Stimulated activated CD8-positive, alpha-beta memory T cell treated with anti-CD3 and anti-CD28 coated beads, Interleukin-2, amount 100 ng/mL, for 1 hour (primary cell): ENCODE results near the gene NISCH.

Source experiments
- DNase-seq, 2 donors: peaks; one replicate each; pipeline ENCODE4 v3.0.0-alpha.2; 2020; ENCODE audit warnings: low read depth in 2 of 2

NISCH gene

GRCh38 chr3:52472239-52473000 lies 17.0 kb downstream of the NISCH start:
- DNase-seq: no peak

DNA sequence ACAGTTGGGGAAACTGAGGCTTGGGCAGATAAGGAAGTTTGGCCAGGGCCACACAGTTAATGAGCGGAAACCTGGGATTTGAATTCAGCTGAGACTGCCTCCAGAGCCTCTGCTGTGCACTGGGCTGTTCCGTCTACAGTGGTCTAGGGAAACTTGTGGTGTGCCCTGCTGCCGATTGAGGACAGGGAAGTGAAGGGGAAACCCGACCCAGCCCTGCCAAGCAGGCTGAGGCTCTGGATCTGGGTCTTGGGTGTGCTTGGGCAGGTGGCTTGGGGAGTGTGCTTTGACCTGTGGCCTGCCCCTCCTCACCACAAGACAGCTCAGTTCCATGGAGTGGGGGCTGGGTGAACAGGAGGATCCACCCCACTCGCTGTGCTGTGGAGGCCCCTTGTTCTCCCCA lies 17.6 kb downstream of the NISCH start:
- DNase-seq: no peak

DNA sequence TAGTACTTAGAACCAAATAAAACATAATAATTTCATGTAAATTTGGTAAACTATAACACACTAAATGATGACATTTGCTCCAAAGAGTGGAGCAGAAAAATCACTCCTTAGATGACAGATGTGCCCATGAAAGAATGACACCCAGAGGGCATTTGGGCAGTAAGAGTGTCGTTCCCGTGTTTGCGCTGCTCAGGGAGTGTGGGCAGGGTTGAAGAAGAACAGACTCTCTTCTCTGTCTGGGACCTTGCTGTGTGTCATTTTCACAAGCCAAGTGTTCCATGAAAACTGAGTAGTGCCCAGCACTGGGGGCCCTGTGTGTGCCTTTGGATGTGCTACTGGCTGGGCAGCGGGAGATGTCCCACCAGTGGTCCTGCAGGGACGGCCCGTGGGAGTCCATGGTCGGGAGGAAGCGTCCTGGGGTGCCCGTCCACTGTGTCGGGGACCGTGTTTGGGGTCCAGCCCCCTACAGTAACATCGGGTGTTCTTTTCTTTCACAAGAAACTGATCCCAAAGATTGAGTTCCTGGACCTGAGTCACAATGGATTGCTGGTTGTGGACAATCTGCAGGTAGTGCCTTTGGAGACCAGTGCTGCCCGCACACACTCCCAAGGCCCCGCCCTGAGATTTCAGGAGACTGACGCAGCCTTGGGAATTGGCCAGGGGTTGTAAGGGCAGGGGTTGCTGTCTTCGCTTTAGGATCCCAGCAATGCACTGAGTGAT lies 21.8 kb downstream of the NISCH start:
- no peak for DNase-seq

GRCh38 chr3:52477796-52478095 lies 22.3 kb downstream of the NISCH start:
- no peak for DNase-seq

DNA sequence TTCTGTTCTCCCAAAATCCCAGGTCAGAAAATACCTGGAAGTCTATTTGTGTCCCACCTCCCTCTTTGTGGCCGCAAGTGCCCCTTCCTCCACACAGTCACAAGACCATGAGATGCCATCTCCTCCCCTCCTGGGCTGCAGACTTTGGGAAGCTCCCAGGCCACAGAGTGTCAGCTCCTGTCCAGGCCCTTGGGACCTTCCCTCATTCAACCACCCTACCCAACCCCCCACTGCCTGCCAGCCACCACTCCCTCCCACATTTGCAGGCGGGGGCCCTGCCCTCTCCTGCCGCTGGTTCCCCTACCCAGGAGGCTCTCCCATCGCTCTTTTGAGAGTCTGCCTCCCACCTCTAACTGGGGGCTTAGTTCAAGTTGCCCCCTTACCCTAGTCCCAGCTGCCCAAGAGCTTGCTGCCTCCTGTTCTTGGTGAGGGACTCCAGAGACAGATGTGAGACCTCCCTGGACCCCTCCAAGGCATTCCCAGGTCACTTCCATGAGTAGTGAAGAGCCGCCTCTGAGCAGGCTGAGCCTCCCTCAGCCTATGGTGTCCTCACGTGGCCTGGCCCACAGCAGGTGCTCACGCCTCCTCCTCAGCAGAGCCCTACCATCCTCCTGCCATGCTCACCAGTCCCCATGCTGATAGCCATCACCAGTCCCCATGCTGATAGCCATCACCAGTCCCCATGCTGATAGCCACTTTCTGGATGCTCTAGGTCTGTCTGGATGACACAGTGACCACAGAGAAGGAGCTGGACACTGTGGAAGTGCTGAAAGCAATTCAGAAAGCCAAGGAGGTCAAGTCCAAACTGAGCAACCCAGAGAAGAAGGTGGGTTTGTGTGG lies 23.9 kb downstream of the NISCH start:
- DNase-seq: no peak

DNA sequence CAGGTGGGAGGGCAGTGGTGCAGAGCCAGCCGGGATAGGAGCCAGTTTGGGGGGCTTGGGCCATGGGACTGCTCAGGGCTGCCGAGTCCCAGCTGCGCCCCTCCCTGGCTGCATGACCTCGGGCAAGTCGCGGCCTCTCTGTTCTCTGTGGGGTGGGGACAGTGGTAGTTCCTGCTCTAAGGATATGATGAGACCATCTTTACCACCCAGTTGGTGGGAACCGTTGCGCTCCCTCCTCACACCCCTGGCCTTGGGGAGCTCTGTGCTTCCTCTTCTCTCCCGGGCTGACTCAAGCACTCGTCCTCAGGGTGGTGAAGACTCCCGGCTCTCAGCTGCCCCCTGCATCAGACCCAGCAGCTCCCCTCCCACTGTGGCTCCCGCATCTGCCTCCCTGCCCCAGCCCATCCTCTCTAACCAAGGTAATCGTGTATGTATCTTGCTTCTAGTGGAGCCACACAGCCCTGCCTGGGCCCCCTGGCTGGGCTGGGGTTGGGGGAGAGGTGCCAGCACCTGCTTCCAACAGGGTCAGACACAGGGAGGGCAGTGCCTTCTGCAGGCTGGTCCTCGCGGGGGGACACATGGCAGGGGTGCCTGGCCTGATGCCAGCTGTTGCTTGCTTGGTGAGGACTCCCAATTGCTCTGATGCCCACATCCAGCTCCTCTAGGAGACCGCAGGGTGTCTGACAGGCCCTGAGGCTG lies 24.6 kb downstream of the NISCH start:
- DNase-seq: no peak

GRCh38 chr3:52480768-52481715 lies 25.6 kb downstream of the NISCH start:
- no peak for DNase-seq

DNA sequence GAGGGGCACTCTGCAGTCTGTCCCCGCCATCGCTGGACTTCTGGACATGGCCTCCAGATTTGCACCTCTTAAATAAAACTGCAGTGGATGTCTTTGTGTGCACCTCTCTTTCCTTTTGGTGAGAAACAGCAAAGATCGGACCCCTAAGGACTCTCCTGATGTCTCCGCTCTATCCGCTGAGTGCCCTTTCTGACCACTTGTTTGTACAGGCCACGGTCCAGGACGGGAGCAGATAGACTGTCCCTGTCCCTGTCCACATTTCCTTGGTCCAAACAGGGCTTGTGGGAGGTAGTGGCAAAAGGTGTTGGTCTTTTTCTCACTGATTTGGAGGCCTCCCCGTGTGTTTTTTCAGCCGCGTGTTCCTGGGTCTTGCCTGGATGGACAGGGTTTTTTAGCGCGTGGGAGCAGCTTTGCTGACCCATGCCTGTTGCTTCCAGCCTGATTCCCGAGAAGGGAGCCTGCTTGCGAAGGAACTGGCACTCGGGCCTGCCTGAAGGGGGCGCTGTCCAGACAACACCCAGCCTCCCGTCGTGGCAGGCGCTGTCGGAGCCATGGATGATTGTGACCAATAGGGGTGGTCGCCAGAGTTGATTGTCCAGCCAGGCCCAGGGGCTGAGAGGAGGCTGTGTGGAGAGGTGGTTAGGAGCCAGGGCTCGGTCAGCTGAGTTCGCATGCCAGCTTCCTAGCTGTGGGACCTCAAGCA lies 26.6 kb downstream of the NISCH start:
- DNase-seq: no peak

GRCh38 chr3:52483081-52483480 lies 27.7 kb downstream of the NISCH start:
- DNase-seq: no peak

DNA sequence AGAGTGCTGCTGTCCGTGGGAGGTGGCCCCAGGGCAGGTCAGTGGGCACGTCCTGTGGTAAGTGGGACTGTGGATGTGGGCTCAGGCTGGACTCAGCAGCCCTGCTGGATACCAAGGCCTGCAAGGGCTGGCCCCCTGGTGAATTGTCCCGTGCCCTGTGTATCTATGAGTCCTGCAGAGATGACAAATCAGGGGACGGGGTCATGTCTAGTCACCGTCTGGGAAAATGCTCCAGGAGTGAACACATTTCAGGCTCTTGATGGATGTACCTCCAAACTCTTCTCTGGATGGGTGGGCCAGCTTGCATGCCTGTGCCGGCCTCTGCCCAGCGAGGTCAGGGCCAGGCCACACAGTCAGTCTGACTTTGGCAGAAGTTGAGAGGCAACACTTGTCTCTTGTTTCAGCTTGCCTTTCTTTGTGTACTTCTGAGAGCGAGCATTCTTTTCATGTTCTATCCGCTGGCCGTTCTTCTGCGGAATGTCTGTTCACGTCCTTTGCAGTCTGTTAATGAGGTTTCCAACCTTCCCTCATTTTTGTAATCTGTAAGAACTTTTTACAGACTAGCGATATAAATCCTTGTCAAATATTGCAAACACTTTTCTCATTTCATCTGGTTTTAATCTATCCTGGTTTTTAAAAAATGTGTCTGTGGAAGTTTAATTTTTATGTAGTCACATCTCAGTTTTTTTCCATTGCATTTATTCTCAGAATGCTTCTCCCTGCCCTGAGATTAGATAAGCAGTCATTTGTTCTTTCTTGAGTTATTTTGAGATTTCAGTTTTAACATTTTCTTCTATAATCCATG lies 28.4 kb downstream of the NISCH start:
- no peak for DNase-seq

DNA sequence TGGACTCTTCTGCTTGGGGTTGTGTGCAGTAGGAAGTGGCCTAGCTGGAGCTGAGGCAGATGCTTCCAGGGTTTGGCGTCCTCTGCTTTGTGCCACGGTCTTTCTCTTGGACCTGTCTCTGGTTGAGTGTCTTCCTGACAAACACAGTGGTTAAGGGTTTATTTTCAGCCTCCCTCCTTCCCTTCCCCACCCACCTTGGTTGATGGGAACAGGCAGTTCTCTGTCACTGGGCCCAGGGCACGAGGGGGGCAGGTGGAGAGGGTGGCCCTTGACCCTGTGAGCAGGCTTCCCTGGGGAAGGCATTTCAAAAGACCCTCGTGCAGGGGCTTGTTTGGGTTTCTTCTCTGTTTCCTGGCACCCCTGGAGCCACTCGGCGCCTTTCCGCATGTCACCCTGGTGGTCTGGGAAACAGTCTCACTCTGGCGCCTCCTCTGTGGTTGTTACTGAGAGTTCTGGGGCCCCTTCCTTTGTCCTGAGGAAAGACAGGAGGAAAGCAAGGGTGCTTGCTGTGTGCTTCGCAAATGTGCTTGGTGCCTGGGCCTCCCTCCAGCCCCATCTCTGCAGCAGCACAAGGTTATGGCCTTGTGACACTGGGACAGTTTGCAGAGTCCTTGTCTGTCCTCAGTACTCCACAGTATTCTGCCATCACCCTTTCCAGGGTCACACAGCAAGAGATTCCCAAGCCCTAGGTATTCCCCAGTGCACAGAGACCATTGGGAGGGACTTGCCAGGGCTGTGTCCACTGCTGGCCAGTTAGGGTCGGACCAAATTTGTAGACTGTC lies 29.5 kb downstream of the NISCH start:
- no peak for DNase-seq

- DNase-seq: no peak
Observed at GRCh38 chr3:52487050-52487787, 31.8 kb downstream of the NISCH start.

GRCh38 chr3:52487788-52488691 lies 32.6 kb downstream of the NISCH start:
- no peak for DNase-seq

DNA sequence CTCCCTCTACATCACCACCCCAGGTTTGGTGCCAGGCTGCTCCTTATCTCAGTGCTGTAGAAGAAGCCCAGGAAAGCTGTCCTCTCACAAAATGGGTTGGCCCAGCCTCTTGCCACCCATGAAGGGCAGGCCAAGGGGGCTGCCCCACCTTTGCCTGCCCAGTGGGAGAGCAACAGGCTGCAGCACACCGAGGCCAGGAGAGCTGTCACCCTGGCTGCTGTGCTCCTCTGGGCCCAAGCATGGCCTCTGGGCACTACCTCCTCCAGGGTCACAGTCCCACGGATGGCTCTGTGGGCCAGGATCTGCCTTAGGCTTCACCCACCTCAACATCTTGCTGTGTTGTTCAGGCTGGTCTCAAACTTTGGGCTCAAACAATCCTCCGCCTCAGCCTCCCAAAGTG lies 33.3 kb downstream of the NISCH start:
- no peak for DNase-seq

GRCh38 chr3:52489453-52489852 lies 34.0 kb downstream of the NISCH start:
- no peak for DNase-seq

- DNase-seq: no peak
Observed at GRCh38 chr3:52490035-52490938, 34.9 kb downstream of the NISCH start.
